ENCODE results near the gene CDH15.
"Not testable (repeated sequence)": the region's sequence is repeated elsewhere in the genome, so short reads cannot be mapped to it uniquely, and the experiment has no call there.

- not testable (repeated sequence) for TF ChIP-seq ZNF532 (CRISPR knock-in tag; IDR thresholded peaks at IDR 0.05; ENCODE audit: borderline replicate concordance); MXD4 (CRISPR knock-in tag; IDR thresholded peaks at IDR 0.05; ENCODE audit: borderline replicate concordance); CTCF (IDR thresholded peaks at IDR 0.05); ATF6 (CRISPR knock-in tag; IDR thresholded peaks at IDR 0.05); NR3C1 (CRISPR knock-in tag; conservative IDR thresholded peaks at IDR 0.05; ENCODE audit: low read depth); AFF4 (CRISPR knock-in tag; IDR thresholded peaks at IDR 0.05; ENCODE audit: borderline replicate concordance); ZNF138 (CRISPR knock-in tag; conservative IDR thresholded peaks at IDR 0.05); ATF1 (CRISPR knock-in tag; IDR thresholded peaks at IDR 0.05); NFE2L1 (CRISPR knock-in tag; IDR thresholded peaks at IDR 0.05); MLX (CRISPR knock-in tag; IDR thresholded peaks at IDR 0.05); KAT7 (CRISPR knock-in tag; IDR thresholded peaks at IDR 0.05; ENCODE audit: borderline replicate concordance); ZNF281 (CRISPR knock-in tag; IDR thresholded peaks at IDR 0.05); E2F1 (CRISPR knock-in tag; IDR thresholded peaks at IDR 0.05)
Measured at GRCh38 chr16:89185887-89186592, 14.5 kb downstream of the CDH15 start.

Measured in WTC11 (cell line).